ENCODE results near the gene LDLRAD4. TPM values are rescaled to one million over a fixed set of nuclear protein-coding genes. Genes with fewer than 3 reads are reported as not detected.
A peak's percentile ranks its signal among the peaks of the same experiment; 100 is the strongest.

LDLRAD4 gene
- total and polyA plus RNA-seq, 12 donors = 3.9 to 64.5 (median 36.0) TPM

- peak in 2 of 7 donors; percentile 4 to 39 for DNase-seq
- intact Hi-C loops (cut with DNase I) = no loop called here
- WGBS, 4 donors = 90 to 96% (median 92%) methylated on average over 20 to 23 of the region's 23 CpGs
- no peaks in the 10 kb centered on the region for H3K36me3 ChIP-seq (replicated peaks in 1 of 2)
- H3K9me3 ChIP-seq (replicated peaks in 1 of 3) = no peaks in the 10 kb centered on the region
- no peak overlapping the region for H3K27ac ChIP-seq
- H3K27me3 ChIP-seq = no peaks in the 10 kb centered on the region
- peaks cover 0 to 14% of the 10 kb centered on the region in 2 donors for H3K4me1 ChIP-seq (replicated peaks in 1 of 2)
- TF ChIP-seq POLR2A (IDR thresholded peaks at IDR 0.05) = no peak
- H3K4me3 ChIP-seq = no peak overlapping the region
Measured at GRCh38 chr18:13233787-13234783, 15.5 kb downstream of the LDLRAD4 start.

GRCh38 chr18:13235421-13235831 lies 16.9 kb downstream of the LDLRAD4 start:
- Histone ChIP-seq H3K36me3 (replicated peaks in 1 of 2) (no peaks in the 10 kb centered on the region), H3K4me1 (replicated peaks in 1 of 2) (peaks cover 0 to 8% of the 10 kb centered on the region in 2 donors), H3K27me3 (no peaks in the 10 kb centered on the region), H3K9me3 (replicated peaks in 1 of 3) (no peaks in the 10 kb centered on the region), H3K4me3 (no peak overlapping the region), H3K27ac (peak overlapping the region in 1 of 5 donors; percentile 58)
- WGBS, 4 donors = 51 to 73% (median 57%) methylated on average over 6 of the region's 6 CpGs
- DNase-seq = peak in 2 of 7 donors; percentile 7 to 48
- TF ChIP-seq POLR2A (IDR thresholded peaks at IDR 0.05) (no peak), CTCF (IDR thresholded peaks at IDR 0.05) (no peak)
- intact Hi-C loops (cut with DNase I) = no loop called here

GRCh38 chr18:13235981-13236380 lies 17.4 kb downstream of the LDLRAD4 start:
- TF ChIP-seq CTCF (IDR thresholded peaks at IDR 0.05) (no peak), POLR2A (IDR thresholded peaks at IDR 0.05) (no peak)
- H3K36me3 ChIP-seq (replicated peaks in 1 of 2) = no peaks in the 10 kb centered on the region
- no peaks in the 10 kb centered on the region for H3K27me3 ChIP-seq
- 67 to 80% (median 75%) methylated on average over 8 of the region's 8 CpGs for WGBS, 4 donors
- peak in 3 of 7 donors; percentile 9 to 80 (median 21) for DNase-seq
- H3K9me3 ChIP-seq (replicated peaks in 1 of 3) = no peaks in the 10 kb centered on the region
- intact Hi-C loops (cut with DNase I) = no loop called here
- peaks cover 0 to 8% of the 10 kb centered on the region in 2 donors for H3K4me1 ChIP-seq (replicated peaks in 1 of 2)
- H3K27ac ChIP-seq = no peak overlapping the region
- no peak overlapping the region for H3K4me3 ChIP-seq

GRCh38 chr18:13236411-13236810 lies 17.9 kb downstream of the LDLRAD4 start:
- no peaks in the 10 kb centered on the region for H3K36me3 ChIP-seq (replicated peaks in 1 of 2)
- no peak for TF ChIP-seq CTCF (IDR thresholded peaks at IDR 0.05)
- no peak for TF ChIP-seq POLR2A (IDR thresholded peaks at IDR 0.05)
- WGBS, 4 donors = 92 to 96% (median 93%) methylated on average over 9 of the region's 9 CpGs
- no peak overlapping the region for H3K4me3 ChIP-seq
- intact Hi-C loops (cut with DNase I) = no loop called here
- peak in 2 of 7 donors; percentile 1 to 35 for DNase-seq
- peaks cover 0 to 8% of the 10 kb centered on the region in 2 donors for H3K4me1 ChIP-seq (replicated peaks in 1 of 2)
- H3K27me3 ChIP-seq = no peaks in the 10 kb centered on the region
- no peak overlapping the region for H3K27ac ChIP-seq
- H3K9me3 ChIP-seq (replicated peaks in 1 of 3) = no peaks in the 10 kb centered on the region
